Calu3 (cell line): ENCODE results near the gene USP3. TPM values are rescaled to one million over a fixed set of nuclear protein-coding genes. Genes with fewer than 3 reads are reported as not detected.

Source experiments
- BruUV-seq: library from RNA; stranded (reverse); fragments of 400-500 nt; replicated peaks from 2 replicates; lab custom pipeline; 2021; lab: Mats Ljungman, UMichigan
- CTCF ChIA-PET: fragments of 300-600 bp; sonication (Branson Sonifier 250); formaldehyde crosslinking; loops from one replicate; lab custom pipeline; 2022; ENCODE audit warnings: antibody characterized with exemption; lab: Charles Lee
- DNase-seq: peaks from one replicate; pipeline ENCODE4 v3.0.0; 2022
- H3K27ac Mint-ChIP-seq: one replicate; pipeline ENCODE4 v1.8.0; 2022; ENCODE audit warnings: mixed read lengths; ENCODE audit not compliant: unreplicated experiment
- H3K27me3 Mint-ChIP-seq: one replicate; pipeline ENCODE4 v1.8.0; 2022; ENCODE audit warnings: mixed read lengths; ENCODE audit not compliant: unreplicated experiment
- H3K36me3 Mint-ChIP-seq: one replicate; pipeline ENCODE4 v1.8.0; 2022; ENCODE audit warnings: mild to moderate bottlenecking, moderate library complexity, mixed read lengths; ENCODE audit not compliant: insufficient read depth, unreplicated experiment
- H3K4me1 Mint-ChIP-seq: one replicate; pipeline ENCODE4 v1.8.0; 2022; ENCODE audit warnings: mild to moderate bottlenecking, low read depth, mixed read lengths; ENCODE audit not compliant: unreplicated experiment
- H3K4me3 Mint-ChIP-seq: one replicate; pipeline ENCODE4 v1.8.0; 2022; ENCODE audit warnings: mild to moderate bottlenecking, low read depth, moderate library complexity, mixed read lengths; ENCODE audit not compliant: unreplicated experiment
- H3K9me3 Mint-ChIP-seq: one replicate; pipeline ENCODE4 v1.8.0; 2022; ENCODE audit warnings: low read depth, mixed read lengths; ENCODE audit not compliant: unreplicated experiment
- CTCF ChIP-seq: fragments of 200-600 bp; IDR thresholded peaks from one replicate; pipeline ENCODE4 v1.8.0; 2022; ENCODE audit warnings: antibody characterized with exemption; ENCODE audit not compliant: unreplicated experiment
- intact Hi-C: fragments of 100-400 bp; cut with micrococcal nuclease; formaldehyde crosslinking; loops from one replicate; pipeline ENCODE4 v1.10.0; 2022; ENCODE audit not compliant: unreplicated experiment
- total RNA-seq: library from RNA; stranded (reverse); gene quantifications from 2 replicates; pipeline ENCODE4 v1.2.3, GENCODE V29; 2022

Gene USP3
- total RNA-seq, 1 experiment from 2014 or later: 80.8 TPM

- no peak overlapping the region for H3K27ac Mint-ChIP-seq
- no peaks in the 10 kb centered on the region for H3K27me3 Mint-ChIP-seq
Observed at GRCh38 chr15:63478243-63478642, 26.1 kb upstream of the USP3 start.

GRCh38 chr15:63480441-63480821, 24.0 kb upstream of the USP3 start:
- intact Hi-C loops: no loop called here
- BruUV-seq: no TSS peak
- CTCF ChIA-PET: interaction anchor here (1.2 kb wide), 1 partner anchor 14 kb away, joined by 3 read pairs; no protein-coding TSS in a partner anchor
- Mint-ChIP-seq H3K36me3 (peaks cover 7% of the 10 kb centered on the region), H3K27ac (no peak overlapping the region), H3K27me3 (no peaks in the 10 kb centered on the region), H3K9me3 (no peaks in the 10 kb centered on the region), H3K4me3 (no peak overlapping the region), H3K4me1 (peaks cover 39% of the 10 kb centered on the region)
- DNase-seq: no peak
- no peak for TF ChIP-seq CTCF

More at GRCh38 chr15:63478243-63478642, 26.1 kb upstream of the USP3 start:
- no peak for TF ChIP-seq CTCF
- intact Hi-C loops: no loop called here
- CTCF ChIA-PET: no interaction called here
- no TSS peak for BruUV-seq
- Mint-ChIP-seq H3K4me3 (no peak overlapping the region), H3K36me3 (peaks cover 7% of the 10 kb centered on the region), H3K4me1 (peaks cover 36% of the 10 kb centered on the region), H3K9me3 (no peaks in the 10 kb centered on the region)
- DNase-seq: no peak

GRCh38 chr15:63481105-63481810, 23.1 kb upstream of the USP3 start:
- intact Hi-C loops: no loop called here
- no peak for TF ChIP-seq CTCF
- Mint-ChIP-seq H3K27ac (no peak overlapping the region), H3K27me3 (no peaks in the 10 kb centered on the region), H3K4me3 (no peak overlapping the region), H3K4me1 (peaks cover 34% of the 10 kb centered on the region), H3K36me3 (peaks cover 2% of the 10 kb centered on the region), H3K9me3 (no peaks in the 10 kb centered on the region)
- CTCF ChIA-PET: interaction anchor here (0.7 kb wide), 1 partner anchor 19 kb away, joined by 4 read pairs; no protein-coding TSS in a partner anchor
- no peak for DNase-seq
- no TSS peak for BruUV-seq

- BruUV-seq: no TSS peak
- intact Hi-C loops: no loop called here
- H3K9me3 Mint-ChIP-seq: no peaks in the 10 kb centered on the region
Observed at GRCh38 chr15:63482874-63483323, 21.5 kb upstream of the USP3 start.

More at GRCh38 chr15:63482874-63483323, 21.5 kb upstream of the USP3 start:
- Mint-ChIP-seq H3K4me1 (peaks cover 39% of the 10 kb centered on the region), H3K27me3 (no peaks in the 10 kb centered on the region), H3K27ac (no peak overlapping the region), H3K4me3 (no peak overlapping the region), H3K36me3 (peaks cover 5% of the 10 kb centered on the region)
- CTCF ChIA-PET: interaction anchor here (0.8 to 1.4 kb wide), 3 partner anchors 16 to 922 kb away, joined by 3 read pairs; no protein-coding TSS in a partner anchor
- no peak for DNase-seq
- TF ChIP-seq CTCF: no peak
